BJ (cell line): Measurements from ENCODE around the gene NKD2. TPM values are rescaled to one million over a fixed set of nuclear protein-coding genes. Genes with fewer than 3 reads are reported as not detected.

Experiments
- CTCF ChIA-PET: fragments of 350-600 bp; formaldehyde crosslinking; extraction: SDS; loops from one replicate; lab custom pipeline; 2021; ENCODE audit warnings: antibody characterized with exemption, inconsistent platforms; lab: Yijun Ruan, JAX
- POLR2A ChIA-PET: fragments of 300-600 bp; sonication (Branson Sonifier 250); formaldehyde crosslinking; extraction: SDS; loops from one replicate; lab custom pipeline; 2021; ENCODE audit warnings: antibody characterized with exemption; lab: Charles Lee
- DNase-seq: peaks from one replicate; pipeline ENCODE4 v3.0.0-alpha.2; 2011; ENCODE audit warnings: low read depth
- H3K27me3 ChIP-seq: 2 replicates; pipeline ENCODE4 v1.6.0; 2011; ENCODE audit warnings: low read length; ENCODE audit not compliant: control insufficient read depth, insufficient read depth
- H3K36me3 ChIP-seq: 2 replicates; pipeline ENCODE4 v1.5.1; 2011; ENCODE audit warnings: low read length; ENCODE audit not compliant: control insufficient read depth, insufficient read depth
- H3K4me3 ChIP-seq: 2 replicates; pipeline ENCODE4 v1.5.1; 2011; ENCODE audit warnings: low read depth, mild to moderate bottlenecking, control low read depth, low read length
- polyA plus RNA-seq: library from polyadenylated mRNA; depleted of rRNA; stranded (reverse); fragments of >200 nt; gene quantifications from 2 replicates; pipeline ENCODE4 v1.2.3, GENCODE V29; 2011
- TF ChIP-seq, protein P1 (sequence below): IDR thresholded peaks from 2 replicates; pipeline ENCODE4 v1.5.1; 2011; ENCODE audit warnings: low read depth, mild to moderate bottlenecking, control low read depth, inconsistent platforms, low read length, moderate library complexity; ENCODE audit not compliant: insufficient read depth

NKD2 gene
- polyA plus RNA-seq, 1 experiment: not detected

DNA sequence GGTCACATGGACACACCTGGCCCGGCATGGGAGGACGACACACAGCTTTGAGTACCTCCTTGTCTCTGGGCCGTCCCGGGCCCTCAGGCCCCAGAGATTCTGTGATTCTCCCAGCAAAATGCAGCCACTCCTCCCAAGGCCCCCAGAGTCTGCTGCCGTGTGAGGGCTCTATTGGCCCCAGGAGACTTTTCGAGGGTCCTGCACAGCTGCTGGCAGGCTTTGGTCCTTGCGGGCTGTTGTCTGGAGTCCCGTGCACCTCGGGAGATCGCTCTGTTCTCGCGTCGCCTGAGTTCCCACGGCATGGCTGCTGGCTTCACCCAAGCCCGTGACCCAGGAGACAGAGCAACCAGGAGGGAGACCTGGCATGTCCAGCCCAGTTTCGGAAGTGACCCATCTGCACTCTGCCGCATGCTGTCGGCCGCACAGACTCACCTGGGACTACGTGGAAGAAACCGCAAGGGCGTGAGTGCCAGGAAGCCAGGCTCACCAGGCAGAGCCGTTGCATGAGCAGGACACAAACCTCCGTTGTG is 46.8 kb upstream of the NKD2 start:
- DNase-seq: no peak
- H3K27me3 ChIP-seq: peaks cover 42% of the 10 kb centered on the region

DNA sequence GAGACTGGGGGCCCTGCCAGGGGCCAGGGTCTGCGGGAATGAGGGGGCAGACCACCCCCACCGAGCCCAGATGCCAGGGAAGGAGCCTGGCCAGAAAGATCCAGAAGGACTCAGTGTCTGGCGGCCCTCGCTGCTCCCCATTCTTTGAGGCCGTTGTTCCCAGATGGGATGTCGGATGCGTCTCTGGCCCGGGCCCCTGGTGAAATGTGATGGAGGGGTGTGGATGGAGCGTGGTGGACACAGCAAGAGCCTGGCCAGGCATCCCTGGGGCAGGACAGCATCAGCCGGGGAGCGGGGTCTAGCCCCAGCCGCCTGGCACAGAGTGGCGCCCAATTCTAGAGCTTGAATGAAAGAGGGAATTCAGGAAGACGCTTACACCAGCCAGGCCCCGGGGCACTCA is 46.2 kb upstream of the NKD2 start:
- CTCF ChIA-PET: no interaction called here
- Histone ChIP-seq H3K27me3 (peaks cover 46% of the 10 kb centered on the region), H3K36me3 (no peaks in the 10 kb centered on the region), H3K4me3 (no peak overlapping the region)
- TF ChIP-seq, protein P1, sequence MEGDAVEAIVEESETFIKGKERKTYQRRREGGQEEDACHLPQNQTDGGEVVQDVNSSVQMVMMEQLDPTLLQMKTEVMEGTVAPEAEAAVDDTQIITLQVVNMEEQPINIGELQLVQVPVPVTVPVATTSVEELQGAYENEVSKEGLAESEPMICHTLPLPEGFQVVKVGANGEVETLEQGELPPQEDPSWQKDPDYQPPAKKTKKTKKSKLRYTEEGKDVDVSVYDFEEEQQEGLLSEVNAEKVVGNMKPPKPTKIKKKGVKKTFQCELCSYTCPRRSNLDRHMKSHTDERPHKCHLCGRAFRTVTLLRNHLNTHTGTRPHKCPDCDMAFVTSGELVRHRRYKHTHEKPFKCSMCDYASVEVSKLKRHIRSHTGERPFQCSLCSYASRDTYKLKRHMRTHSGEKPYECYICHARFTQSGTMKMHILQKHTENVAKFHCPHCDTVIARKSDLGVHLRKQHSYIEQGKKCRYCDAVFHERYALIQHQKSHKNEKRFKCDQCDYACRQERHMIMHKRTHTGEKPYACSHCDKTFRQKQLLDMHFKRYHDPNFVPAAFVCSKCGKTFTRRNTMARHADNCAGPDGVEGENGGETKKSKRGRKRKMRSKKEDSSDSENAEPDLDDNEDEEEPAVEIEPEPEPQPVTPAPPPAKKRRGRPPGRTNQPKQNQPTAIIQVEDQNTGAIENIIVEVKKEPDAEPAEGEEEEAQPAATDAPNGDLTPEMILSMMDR: no peak
- POLR2A ChIA-PET: no interaction called here
- DNase-seq: no peak

More for the DNA sequence above, 46.8 kb upstream of the NKD2 start:
- H3K36me3 ChIP-seq: no peaks in the 10 kb centered on the region
- ChIA-PET POLR2A (no interaction called here), CTCF (interaction anchor here (1.2 kb wide), 1 partner anchor 47 kb away, joined by 4 read pairs; the partner anchor contains the start of gene NKD2)
- TF ChIP-seq, protein P1: no peak
- H3K4me3 ChIP-seq: no peak overlapping the region

- ChIA-PET CTCF (no interaction called here), POLR2A (no interaction called here)
- Histone ChIP-seq H3K27me3 (peaks cover 48% of the 10 kb centered on the region), H3K4me3 (no peak overlapping the region), H3K36me3 (no peaks in the 10 kb centered on the region)
- TF ChIP-seq, protein P1: no peak
- DNase-seq: no peak
Observed at GRCh38 chr5:962801-963200, 45.8 kb upstream of the NKD2 start.

DNA sequence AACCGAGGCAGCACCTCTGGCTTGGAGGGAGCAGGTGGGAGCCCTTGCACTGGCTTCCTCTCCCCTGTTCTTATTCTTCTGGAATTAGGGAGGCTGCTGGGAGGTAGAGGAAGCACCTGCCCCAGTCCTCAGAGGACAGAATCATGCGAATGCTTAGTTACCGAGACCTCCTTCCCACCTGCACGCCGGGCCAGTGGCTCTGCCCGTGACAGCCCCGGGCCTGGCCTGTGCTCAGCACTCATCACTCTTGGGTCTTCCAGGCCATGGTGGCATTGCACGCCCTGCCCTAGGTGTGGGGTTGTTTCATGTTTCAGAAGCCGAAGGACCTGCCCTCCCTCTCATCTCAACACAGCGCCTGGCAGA is 45.3 kb upstream of the NKD2 start:
- no peaks in the 10 kb centered on the region for H3K36me3 ChIP-seq
- ChIA-PET CTCF (interaction anchor here (1.1 to 1.5 kb wide), 2 partner anchors 45 to 204 kb away, joined by 3 to 4 read pairs; no protein-coding TSS in a partner anchor), POLR2A (no interaction called here)
- DNase-seq: no peak
- H3K27me3 ChIP-seq: peaks cover 51% of the 10 kb centered on the region
- no peak overlapping the region for H3K4me3 ChIP-seq
- TF ChIP-seq, protein P1: no peak

GRCh38 chr5:963673-964531 is 44.7 kb upstream of the NKD2 start:
- POLR2A ChIA-PET: no interaction called here
- no peak overlapping the region for H3K4me3 ChIP-seq
- H3K36me3 ChIP-seq: no peaks in the 10 kb centered on the region
- CTCF ChIA-PET: interaction anchor here (0.8 to 1.6 kb wide), 5 partner anchors 15 to 681 kb away, joined by 3 to 4 read pairs (median 3); no protein-coding TSS in a partner anchor
- peak; percentile 70 for DNase-seq
- TF ChIP-seq, protein P1: no peak
- H3K27me3 ChIP-seq: peaks cover 54% of the 10 kb centered on the region
